ENCODE data around the gene GOLGA6A.

GOLGA6A gene

GRCh38 chr15:74032606-74033561, 49.5 kb downstream of the GOLGA6A start:
- TF ChIP-seq CTCF (IDR thresholded peaks at IDR 0.05; ENCODE audit: low read depth, low read length): no peak
- no peak overlapping the region for H3K4me3 ChIP-seq (replicated peaks in 1 of 2; ENCODE audit: low read depth in 2 of 2, low read length in 2 of 2)
- DNase-seq (ENCODE audit: low read depth in 2 of 2): no peak

- no peak for TF ChIP-seq CTCF (IDR thresholded peaks at IDR 0.05; ENCODE audit: low read depth, low read length)
- no peak overlapping the region for H3K4me3 ChIP-seq (replicated peaks in 1 of 2; ENCODE audit: low read depth in 2 of 2, low read length in 2 of 2)
These were observed 50.3 kb downstream of the GOLGA6A start for GRCh38 chr15:74032046-74032445.

GRCh38 chr15:74028646-74029045, 53.7 kb downstream of the GOLGA6A start:
- TF ChIP-seq CTCF (IDR thresholded peaks at IDR 0.05; ENCODE audit: low read depth, low read length): no peak
- no peak for DNase-seq (ENCODE audit: low read depth in 2 of 2)
- no peak overlapping the region for H3K4me3 ChIP-seq (replicated peaks in 1 of 2; ENCODE audit: low read depth in 2 of 2, low read length in 2 of 2)

More at GRCh38 chr15:74032046-74032445, 50.3 kb downstream of the GOLGA6A start:
- DNase-seq (ENCODE audit: low read depth in 2 of 2): no peak

- no peak for DNase-seq (ENCODE audit: low read depth in 2 of 2)
- no peak overlapping the region for H3K4me3 ChIP-seq (replicated peaks in 1 of 2; ENCODE audit: low read depth in 2 of 2, low read length in 2 of 2)
- TF ChIP-seq CTCF (IDR thresholded peaks at IDR 0.05; ENCODE audit: low read depth, low read length): no peak
These were observed 54.7 kb downstream of the GOLGA6A start for GRCh38 chr15:74027688-74028087.

- peak; percentile 44 to 56 for DNase-seq (ENCODE audit: low read depth in 2 of 2)
- H3K4me3 ChIP-seq (replicated peaks in 1 of 2; ENCODE audit: low read depth in 2 of 2, low read length in 2 of 2): no peak overlapping the region
- no peak for TF ChIP-seq CTCF (IDR thresholded peaks at IDR 0.05; ENCODE audit: low read depth, low read length)
These were observed 56.9 kb downstream of the GOLGA6A start for GRCh38 chr15:74025436-74025835.

GRCh38 chr15:74024687-74025086, 57.7 kb downstream of the GOLGA6A start:
- H3K4me3 ChIP-seq (replicated peaks in 1 of 2; ENCODE audit: low read depth in 2 of 2, low read length in 2 of 2): no peak overlapping the region
- no peak for TF ChIP-seq CTCF (IDR thresholded peaks at IDR 0.05; ENCODE audit: low read depth, low read length)
- no peak for DNase-seq (ENCODE audit: low read depth in 2 of 2)

Data from cardiac fibroblast (primary cell).